ENCODE measurements around the gene RALB. TPM values are rescaled to one million over a fixed set of nuclear protein-coding genes. Genes with fewer than 3 reads are reported as not detected.

The RALB gene
- total and polyA plus RNA-seq, 2 of the 8 experiments (the other 6 are each of a cell fraction or from before 2014, with no cell fraction given), result 12.0 to 16.6 TPM

- Histone ChIP-seq H3K23ac (ENCODE audit: insufficient read length) (no peak overlapping the region), H4K5ac (ENCODE audit: insufficient read length, low read depth, low read length) (no peak overlapping the region), H3K4me2 (ENCODE audit: insufficient read depth in 1 of 2, low read depth in 2 of 2, low read length in 2 of 2) (no peak overlapping the region), H4K91ac (replicated peaks; ENCODE audit: insufficient read length, low read length) (no peak overlapping the region), H3K14ac (ENCODE audit: insufficient read length) (no peak overlapping the region), H3K18ac (ENCODE audit: extremely low read depth, low read length) (no peak overlapping the region), H4K8ac (ENCODE audit: extremely low read depth, insufficient read depth, low read length) (no peak overlapping the region), H2BK15ac (ENCODE audit: low read length) (no peak overlapping the region), H2AFZ (ENCODE audit: low read length) (no peak overlapping the region), H2BK12ac (ENCODE audit: low read depth, low read length) (no peak overlapping the region), H3K79me2 (ENCODE audit: control insufficient read depth in 1 of 2, insufficient read depth in 2 of 2, low read length in 2 of 2) (no peaks in the 10 kb centered on the region), H3K4ac (replicated peaks; ENCODE audit: insufficient read length, low read depth, low read length) (no peak overlapping the region), H3K4me3 (ENCODE audit: extremely low read depth in 1 of 4, insufficient read depth in 2 of 4, low read depth in 3 of 4, low read length in 4 of 4) (no peak overlapping the region), H3K27ac (ENCODE audit: low read depth, low read length) (no peak overlapping the region), H3K9ac (replicated peaks in 1 of 4; ENCODE audit: extremely low read depth in 1 of 4, low read depth in 3 of 4, low read length in 3 of 4) (no peak overlapping the region), H3K23me2 (ENCODE audit: low read depth, low read length) (0 out of 2 replicates have a peak, but pooled peaks cover 2% of the 10 kb centered on the region), H2BK5ac (ENCODE audit: low read depth, low read length) (no peak overlapping the region), H3K79me1 (ENCODE audit: low read depth, low read length) (no peaks in the 10 kb centered on the region), H3K36me3 (ENCODE audit: control insufficient read depth in 2 of 4, insufficient read depth in 4 of 4, low read length in 3 of 4) (no peaks in the 10 kb centered on the region), H4K20me1 (replicated peaks in 1 of 2; ENCODE audit: control insufficient read depth in 1 of 2, insufficient read depth in 2 of 2, low read length in 2 of 2) (no peaks in the 10 kb centered on the region), H2BK20ac (ENCODE audit: low read length) (no peak overlapping the region), H3K27me3 (replicated peaks in 1 of 4; ENCODE audit: control insufficient read depth in 3 of 4, extremely low read depth in 1 of 4, insufficient read depth in 3 of 4, low read length in 3 of 4) (peaks cover 0 to 4% (median 0%) of the 10 kb centered on the region in 4 experiments; a peak in 4 of 7 replicates), H2BK120ac (replicated peaks; ENCODE audit: low read depth, low read length) (no peak overlapping the region), H3K9me3 (ENCODE audit: insufficient read depth in 2 of 2, low read depth in 1 of 2, low read length in 1 of 2) (no peaks in the 10 kb centered on the region), H3K56ac (replicated peaks; ENCODE audit: insufficient read length, low read depth, low read length) (no peak overlapping the region), H3K4me1 (replicated peaks in 1 of 4; ENCODE audit: control insufficient read depth in 3 of 4, insufficient read depth in 4 of 4, low read length in 3 of 4) (no peaks in the 10 kb centered on the region; a peak in 1 of 7 replicates), H2AK5ac (ENCODE audit: low read depth, low read length) (no peak overlapping the region)
- ChIA-PET POLR2A (ENCODE audit: partially characterized antibody) (no interaction called here), CTCF (ENCODE audit: partially characterized antibody) (interaction anchor here (0.6 to 5.6 kb wide), 10 partner anchors 11 to 344 kb away, joined by 3 to 27 read pairs (median 3); no protein-coding TSS in a partner anchor)
- 87% methylated on average over 4 of the region's 4 CpGs; no CpG with 5 or more reads in 1 of the 2 experiments for WGBS, 2 experiments (ENCODE audit: extremely low coverage in 1 of 2, insufficient coverage in 1 of 2, insufficient read length in 1 of 2, insufficient replicate concordance in 2 of 2, low coverage in 1 of 2, low lambda C conversion rate in 2 of 2, missing lambda C conversion rate in 1 of 2)
- DNase-seq (ENCODE audit: low read depth in 1 of 2, low spot score in 2 of 2) (no peak), FAIRE-seq (no peak)
- TF ChIP-seq SUZ12 (IDR thresholded peaks at IDR 0.05; ENCODE audit: low read length) (no peak), SP2 (IDR thresholded peaks at IDR 0.05; ENCODE audit: low read length) (no peak), HDAC2 (IDR thresholded peaks at IDR 0.05; ENCODE audit: borderline replicate concordance in 1 of 2, low read depth in 2 of 2, low read length in 2 of 2) (no peak), BRCA1 (IDR thresholded peaks at IDR 0.05; ENCODE audit: low read depth, low read length) (no peak), NRF1 (IDR thresholded peaks at IDR 0.05; ENCODE audit: low read depth, low read length) (no peak), SAP30 (IDR thresholded peaks at IDR 0.05; ENCODE audit: insufficient read depth, insufficient replicate concordance, low read length) (no peak), RNF2 (IDR thresholded peaks at IDR 0.05; ENCODE audit: borderline replicate concordance, low read depth, low read length, missing control alignments, poor library complexity, severe bottlenecking) (no peak), KDM4A (IDR thresholded peaks at IDR 0.05; ENCODE audit: low read depth, low read length, severe bottlenecking) (no peak)
- TF ChIP-seq, protein P1, sequence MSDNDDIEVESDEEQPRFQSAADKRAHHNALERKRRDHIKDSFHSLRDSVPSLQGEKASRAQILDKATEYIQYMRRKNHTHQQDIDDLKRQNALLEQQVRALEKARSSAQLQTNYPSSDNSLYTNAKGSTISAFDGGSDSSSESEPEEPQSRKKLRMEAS (IDR thresholded peaks at IDR 0.05), result no peak
- TF ChIP-seq, protein P2, sequence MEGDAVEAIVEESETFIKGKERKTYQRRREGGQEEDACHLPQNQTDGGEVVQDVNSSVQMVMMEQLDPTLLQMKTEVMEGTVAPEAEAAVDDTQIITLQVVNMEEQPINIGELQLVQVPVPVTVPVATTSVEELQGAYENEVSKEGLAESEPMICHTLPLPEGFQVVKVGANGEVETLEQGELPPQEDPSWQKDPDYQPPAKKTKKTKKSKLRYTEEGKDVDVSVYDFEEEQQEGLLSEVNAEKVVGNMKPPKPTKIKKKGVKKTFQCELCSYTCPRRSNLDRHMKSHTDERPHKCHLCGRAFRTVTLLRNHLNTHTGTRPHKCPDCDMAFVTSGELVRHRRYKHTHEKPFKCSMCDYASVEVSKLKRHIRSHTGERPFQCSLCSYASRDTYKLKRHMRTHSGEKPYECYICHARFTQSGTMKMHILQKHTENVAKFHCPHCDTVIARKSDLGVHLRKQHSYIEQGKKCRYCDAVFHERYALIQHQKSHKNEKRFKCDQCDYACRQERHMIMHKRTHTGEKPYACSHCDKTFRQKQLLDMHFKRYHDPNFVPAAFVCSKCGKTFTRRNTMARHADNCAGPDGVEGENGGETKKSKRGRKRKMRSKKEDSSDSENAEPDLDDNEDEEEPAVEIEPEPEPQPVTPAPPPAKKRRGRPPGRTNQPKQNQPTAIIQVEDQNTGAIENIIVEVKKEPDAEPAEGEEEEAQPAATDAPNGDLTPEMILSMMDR (IDR thresholded peaks at IDR 0.05; ENCODE audit: control extremely low read depth in 1 of 3, insufficient read depth in 1 of 3, low read depth in 1 of 3, low read length in 3 of 3), result no peak
These were observed 79.3 kb downstream of the RALB start for GRCh38 chr2:120331903-120332302.
